GM12874 (cell line): ENCODE results near the gene TNNT2.

Experiments
- TF ChIP-seq, protein P1 (sequence below): IDR thresholded peaks from 2 replicates; pipeline ENCODE4 v1.5.1; 2011; ENCODE audit warnings: low read depth, mild to moderate bottlenecking, control low read depth, low read length, moderate library complexity; ENCODE audit not compliant: insufficient read depth

TNNT2 gene

DNA sequence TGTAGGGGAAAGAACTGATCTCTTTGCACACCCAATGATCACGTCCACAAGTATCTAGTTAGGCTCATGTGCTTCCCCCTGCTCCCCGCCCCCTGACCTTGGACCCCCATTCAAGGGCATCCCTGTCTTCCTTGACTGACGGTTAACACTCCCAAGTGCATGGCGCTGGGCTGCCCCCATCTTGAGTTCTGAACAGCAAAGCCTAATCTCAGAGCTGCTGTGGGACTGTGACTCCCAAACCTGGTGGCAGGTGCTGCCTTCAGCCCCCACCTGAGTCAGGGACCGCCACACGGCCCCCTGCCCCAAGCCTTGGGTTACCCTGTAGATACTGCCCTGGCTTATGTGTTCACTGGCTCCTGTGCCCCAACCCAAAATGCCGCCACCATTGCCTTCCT, 43.1 kb upstream of the TNNT2 start:
- TF ChIP-seq, protein P1, sequence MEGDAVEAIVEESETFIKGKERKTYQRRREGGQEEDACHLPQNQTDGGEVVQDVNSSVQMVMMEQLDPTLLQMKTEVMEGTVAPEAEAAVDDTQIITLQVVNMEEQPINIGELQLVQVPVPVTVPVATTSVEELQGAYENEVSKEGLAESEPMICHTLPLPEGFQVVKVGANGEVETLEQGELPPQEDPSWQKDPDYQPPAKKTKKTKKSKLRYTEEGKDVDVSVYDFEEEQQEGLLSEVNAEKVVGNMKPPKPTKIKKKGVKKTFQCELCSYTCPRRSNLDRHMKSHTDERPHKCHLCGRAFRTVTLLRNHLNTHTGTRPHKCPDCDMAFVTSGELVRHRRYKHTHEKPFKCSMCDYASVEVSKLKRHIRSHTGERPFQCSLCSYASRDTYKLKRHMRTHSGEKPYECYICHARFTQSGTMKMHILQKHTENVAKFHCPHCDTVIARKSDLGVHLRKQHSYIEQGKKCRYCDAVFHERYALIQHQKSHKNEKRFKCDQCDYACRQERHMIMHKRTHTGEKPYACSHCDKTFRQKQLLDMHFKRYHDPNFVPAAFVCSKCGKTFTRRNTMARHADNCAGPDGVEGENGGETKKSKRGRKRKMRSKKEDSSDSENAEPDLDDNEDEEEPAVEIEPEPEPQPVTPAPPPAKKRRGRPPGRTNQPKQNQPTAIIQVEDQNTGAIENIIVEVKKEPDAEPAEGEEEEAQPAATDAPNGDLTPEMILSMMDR = no peak

DNA sequence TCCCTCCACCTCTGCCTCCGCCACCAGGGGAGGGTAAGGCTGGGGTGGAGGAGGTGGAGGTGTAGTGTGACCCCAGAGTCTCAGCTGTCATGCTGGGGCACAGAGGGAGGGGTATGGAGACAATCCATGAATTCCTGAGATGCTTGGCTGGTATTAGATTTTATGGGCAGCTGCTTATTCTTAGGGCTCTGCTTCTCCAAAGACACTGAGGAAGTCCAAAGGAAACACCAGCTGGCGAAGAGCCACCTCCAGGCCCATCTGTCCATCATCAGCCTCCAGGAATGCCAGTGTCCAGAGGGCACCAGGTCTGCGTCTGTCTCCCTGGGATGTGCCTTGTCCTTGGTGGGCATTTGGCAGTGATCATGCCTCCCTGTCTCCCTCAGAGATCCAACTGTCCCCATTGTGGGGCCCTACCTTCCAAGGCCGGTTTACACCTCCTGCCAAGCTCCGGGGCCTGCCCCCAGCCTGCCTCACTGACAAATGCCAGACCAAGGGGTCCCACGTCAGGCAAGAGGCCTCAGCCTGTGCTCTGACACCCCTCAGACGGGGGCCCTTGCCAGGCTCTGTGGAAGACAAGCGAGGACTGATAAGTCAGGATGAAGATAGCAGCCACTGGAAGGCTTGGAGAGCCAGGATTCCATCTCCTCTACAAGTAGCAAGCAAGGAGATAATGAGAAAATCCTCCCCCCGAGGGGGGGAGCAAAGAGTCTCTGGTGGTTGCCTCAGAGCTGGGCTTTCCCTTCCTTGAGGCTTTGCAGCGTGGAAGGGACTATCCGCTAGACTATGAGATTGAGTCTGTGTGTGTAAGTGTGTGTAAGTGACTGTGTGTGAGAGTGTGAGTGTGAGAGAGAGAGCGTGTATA, 42.5 kb upstream of the TNNT2 start:
- TF ChIP-seq, protein P1 = no peak

GRCh38 chr1:201419256-201419655, 41.8 kb upstream of the TNNT2 start:
- TF ChIP-seq, protein P1 = no peak

DNA sequence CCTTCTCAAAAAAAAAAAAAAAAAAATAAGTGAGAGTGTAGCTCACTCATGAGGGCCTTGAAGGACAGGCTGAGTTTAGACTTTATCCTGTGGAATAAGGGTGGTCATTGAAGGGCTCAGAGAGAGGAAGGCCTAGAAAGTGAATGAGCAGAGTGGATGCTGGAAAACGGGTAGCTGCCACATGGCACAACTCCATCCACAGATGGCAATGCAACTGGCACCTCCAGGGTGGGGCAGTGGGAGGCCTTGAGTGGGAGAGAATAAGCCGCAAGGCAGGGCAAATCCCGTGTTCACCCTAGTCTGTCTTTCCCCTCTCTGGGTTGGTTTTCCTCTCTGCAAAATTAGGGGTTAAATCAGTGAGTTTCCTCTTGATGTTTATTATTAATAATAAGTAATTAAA, 41.0 kb upstream of the TNNT2 start:
- TF ChIP-seq, protein P1 = no peak

GRCh38 chr1:201414051-201414738, 36.7 kb upstream of the TNNT2 start:
- TF ChIP-seq, protein P1 = no peak

- TF ChIP-seq, protein P1 = no peak
Observed at GRCh38 chr1:201411292-201411691, 33.8 kb upstream of the TNNT2 start.

DNA sequence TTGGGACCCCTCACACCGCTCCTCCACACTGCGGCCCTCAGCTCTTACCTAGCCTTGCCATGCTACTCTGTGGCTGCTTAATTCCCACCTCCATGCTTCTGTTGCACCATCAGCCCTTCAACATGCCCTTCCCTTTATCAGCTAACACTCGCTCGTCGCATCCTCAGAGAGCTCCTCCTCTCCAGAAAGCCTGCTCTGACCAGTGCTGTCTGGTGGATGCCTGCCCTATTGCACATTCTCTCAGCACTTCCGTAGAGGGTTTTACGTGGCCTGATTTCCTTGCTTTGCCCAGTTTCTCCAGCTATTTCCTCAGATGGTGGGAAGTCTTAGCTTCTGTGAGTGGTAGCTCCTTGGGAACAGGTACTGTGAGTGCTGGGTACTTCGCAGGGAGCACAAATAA, 32.0 kb upstream of the TNNT2 start:
- TF ChIP-seq, protein P1 = no peak
